HEK293 (cell line): ENCODE results near the gene MOB2.
A peak's percentile ranks its signal among the peaks of the same experiment; 100 is the strongest.

Source experiments
- CTCF ChIA-PET: fragments of 350-600 bp; formaldehyde crosslinking; extraction: SDS; loops from one replicate; lab custom pipeline; 2021; ENCODE audit warnings: antibody characterized with exemption; lab: Yijun Ruan, JAX
- POLR2A ChIA-PET: fragments of 300-600 bp; formaldehyde crosslinking; extraction: SDS; loops from one replicate; lab custom pipeline; 2020; ENCODE audit warnings: antibody characterized with exemption, inconsistent platforms; lab: Yijun Ruan, JAX
- H3K27ac ChIP-seq: fragments of 200-500 bp; sonication (Bioruptor generic); 2 replicates; pipeline ENCODE4 v1.5.1; 2014; ENCODE audit warnings: low read depth, low read length, control low read depth, inconsistent platforms; ENCODE audit errors: extremely low read depth
- H3K36me3 ChIP-seq, 2 experiments: fragments of 200-500 bp in 1 of 2; sonication (Bioruptor generic) in 1 of 2; 1 replicate in 1 of 2; 2 replicates in 1 of 2; pipeline ENCODE4 v1.5.1; 2014 to 2017; ENCODE audit warnings: inconsistent platforms in 2 of 2, low read length in 2 of 2; ENCODE audit not compliant: control insufficient read depth in 2 of 2, insufficient read depth in 1 of 2
- H3K4me1 ChIP-seq: fragments of 200-500 bp; sonication (Bioruptor generic); 2 replicates; pipeline ENCODE4 v1.5.1; 2014; ENCODE audit warnings: mild to moderate bottlenecking, low read length, inconsistent platforms; ENCODE audit not compliant: control insufficient read depth, insufficient read depth
- H3K4me3 ChIP-seq: 2 replicates; pipeline ENCODE4 v1.5.1; 2011; ENCODE audit warnings: low read depth, mild to moderate bottlenecking, control low read depth, low read length, moderate library complexity
- H3K9me3 ChIP-seq: fragments of 200-500 bp; sonication (Bioruptor generic); 2 replicates; pipeline ENCODE4 v1.5.1; 2014; ENCODE audit warnings: low read depth, low read length, inconsistent platforms; ENCODE audit not compliant: control insufficient read depth, insufficient read depth
- EGR2 ChIP-seq: fragments of 450-650 bp; formaldehyde crosslinking; IDR thresholded peaks from 2 replicates; pipeline ENCODE4 v1.5.1; 2016; ENCODE audit warnings: low read depth, missing biosample characterization, missing genetic modification characterization
- GLIS2 ChIP-seq: fragments of 450-650 bp; formaldehyde crosslinking; IDR thresholded peaks from 2 replicates; pipeline ENCODE4 v1.5.1; 2016; ENCODE audit warnings: missing biosample characterization, missing genetic modification characterization
- HOXC10 ChIP-seq: sonication (generic); formaldehyde crosslinking; IDR thresholded peaks from 2 replicates; pipeline ENCODE4 v1.8.1; 2023; ENCODE audit warnings: mild to moderate bottlenecking, missing genetic modification reagents
- ZFHX2 ChIP-seq: fragments of 450-650 bp; formaldehyde crosslinking; conservative IDR thresholded peaks from 2 replicates; pipeline ENCODE4 v1.5.1; 2016; ENCODE audit warnings: missing biosample characterization, missing genetic modification characterization
- ZIC2 ChIP-seq: fragments of 450-650 bp; formaldehyde crosslinking; IDR thresholded peaks from 2 replicates; pipeline ENCODE4 v1.5.1; 2016; ENCODE audit warnings: missing biosample characterization, missing genetic modification characterization
- ZNF157 ChIP-seq: fragments of 450-650 bp; formaldehyde crosslinking; IDR thresholded peaks from 2 replicates; pipeline ENCODE4 v1.5.1; 2016; ENCODE audit warnings: missing biosample characterization, missing genetic modification characterization
- ZNF184 ChIP-seq: fragments of 450-650 bp; IDR thresholded peaks from 2 replicates; pipeline ENCODE4 v1.5.1; 2018; ENCODE audit warnings: missing biosample characterization, mild to moderate bottlenecking, missing genetic modification characterization
- ZNF510 ChIP-seq: fragments of 450-650 bp; formaldehyde crosslinking; IDR thresholded peaks from 2 replicates; pipeline ENCODE4 v1.5.1; 2018; ENCODE audit warnings: mild to moderate bottlenecking, missing genetic modification characterization, missing biosample characterization; ENCODE audit not compliant: insufficient replicate concordance
- ZNF561 ChIP-seq: fragments of 450-650 bp; IDR thresholded peaks from 2 replicates; pipeline ENCODE4 v1.5.1; 2018; ENCODE audit warnings: missing biosample characterization, missing genetic modification characterization, borderline replicate concordance
- ZNF610 ChIP-seq: fragments of 450-650 bp; formaldehyde crosslinking; IDR thresholded peaks from 2 replicates; pipeline ENCODE4 v1.5.1; 2016; ENCODE audit warnings: missing biosample characterization, missing genetic modification characterization, borderline replicate concordance
- ZNF621 ChIP-seq: fragments of 450-650 bp; formaldehyde crosslinking; IDR thresholded peaks from 2 replicates; pipeline ENCODE4 v1.5.1; 2017; ENCODE audit warnings: missing biosample characterization, missing genetic modification characterization
- ZNF747 ChIP-seq: fragments of 450-650 bp; formaldehyde crosslinking; IDR thresholded peaks from 2 replicates; pipeline ENCODE4 v1.5.1; 2016; ENCODE audit warnings: missing biosample characterization, missing genetic modification characterization
- ZNF830 ChIP-seq: fragments of 450-650 bp; IDR thresholded peaks from 2 replicates; pipeline ENCODE4 v1.5.0; 2018; ENCODE audit warnings: missing biosample characterization, missing genetic modification characterization, low read depth, mild to moderate bottlenecking, moderate library complexity
- TF ChIP-seq, protein P1 (sequence below): fragments of 450-650 bp; formaldehyde crosslinking; IDR thresholded peaks from 2 replicates; pipeline ENCODE4 v1.5.0; 2017; ENCODE audit warnings: missing biosample characterization, missing genetic modification characterization, borderline replicate concordance
- TF ChIP-seq, protein P2 (sequence below): fragments of 450-650 bp; formaldehyde crosslinking; IDR thresholded peaks from 2 replicates; pipeline ENCODE4 v1.5.1; 2017; ENCODE audit warnings: missing biosample characterization, missing genetic modification characterization

The MOB2 gene

DNA sequence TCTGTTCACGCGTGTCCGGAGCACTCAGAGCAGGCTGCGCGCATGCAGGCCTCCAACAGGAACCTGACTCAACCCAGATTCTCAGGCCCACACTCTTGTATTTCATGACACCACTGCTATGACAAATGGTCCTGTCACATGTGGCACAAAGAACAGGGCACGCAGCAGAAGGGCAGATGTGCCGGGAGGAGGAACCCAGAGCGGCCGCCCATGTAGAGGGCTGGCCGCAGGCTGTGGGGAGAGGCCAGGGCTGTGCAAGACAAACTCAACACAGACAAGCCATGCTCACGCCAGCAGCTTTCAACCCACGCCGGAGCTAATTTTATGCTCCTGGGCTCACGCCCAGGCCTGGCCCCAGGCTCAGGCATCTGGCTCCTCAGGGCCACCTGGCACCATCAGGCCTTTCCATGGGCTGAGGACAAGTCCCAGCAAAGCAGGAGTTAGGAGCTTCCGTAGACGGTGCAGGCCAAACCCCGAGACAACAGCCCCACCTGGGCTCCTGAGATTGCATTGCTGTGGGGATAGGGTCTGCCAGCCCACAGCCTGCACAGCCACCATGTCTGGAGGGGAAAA lies 45.5 kb upstream of the MOB2 start:
- Histone ChIP-seq H3K36me3 (peaks cover 0 to 30% of the 10 kb centered on the region in 2 experiments; a peak in 1 of 3 replicates), H3K4me1 (no peaks in the 10 kb centered on the region), H3K4me3 (no peak overlapping the region), H3K27ac (no peak overlapping the region), H3K9me3 (no peaks in the 10 kb centered on the region)
- no peak for TF ChIP-seq ZNF830
- no peak for TF ChIP-seq ZNF157 (tag by site-specific recombination)
- TF ChIP-seq ZNF747 (tag by site-specific recombination): no peak
- TF ChIP-seq, protein P1, sequence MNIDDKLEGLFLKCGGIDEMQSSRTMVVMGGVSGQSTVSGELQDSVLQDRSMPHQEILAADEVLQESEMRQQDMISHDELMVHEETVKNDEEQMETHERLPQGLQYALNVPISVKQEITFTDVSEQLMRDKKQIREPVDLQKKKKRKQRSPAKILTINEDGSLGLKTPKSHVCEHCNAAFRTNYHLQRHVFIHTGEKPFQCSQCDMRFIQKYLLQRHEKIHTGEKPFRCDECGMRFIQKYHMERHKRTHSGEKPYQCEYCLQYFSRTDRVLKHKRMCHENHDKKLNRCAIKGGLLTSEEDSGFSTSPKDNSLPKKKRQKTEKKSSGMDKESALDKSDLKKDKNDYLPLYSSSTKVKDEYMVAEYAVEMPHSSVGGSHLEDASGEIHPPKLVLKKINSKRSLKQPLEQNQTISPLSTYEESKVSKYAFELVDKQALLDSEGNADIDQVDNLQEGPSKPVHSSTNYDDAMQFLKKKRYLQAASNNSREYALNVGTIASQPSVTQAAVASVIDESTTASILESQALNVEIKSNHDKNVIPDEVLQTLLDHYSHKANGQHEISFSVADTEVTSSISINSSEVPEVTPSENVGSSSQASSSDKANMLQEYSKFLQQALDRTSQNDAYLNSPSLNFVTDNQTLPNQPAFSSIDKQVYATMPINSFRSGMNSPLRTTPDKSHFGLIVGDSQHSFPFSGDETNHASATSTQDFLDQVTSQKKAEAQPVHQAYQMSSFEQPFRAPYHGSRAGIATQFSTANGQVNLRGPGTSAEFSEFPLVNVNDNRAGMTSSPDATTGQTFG (tag by site-specific recombination): no peak
- ChIA-PET CTCF (interaction anchor here (0.8 to 1.2 kb wide), 2 partner anchors 14 to 97 kb away, joined by 3 to 5 read pairs; partner anchors contain the start of gene KRTAP5-5), POLR2A (no interaction called here)

DNA sequence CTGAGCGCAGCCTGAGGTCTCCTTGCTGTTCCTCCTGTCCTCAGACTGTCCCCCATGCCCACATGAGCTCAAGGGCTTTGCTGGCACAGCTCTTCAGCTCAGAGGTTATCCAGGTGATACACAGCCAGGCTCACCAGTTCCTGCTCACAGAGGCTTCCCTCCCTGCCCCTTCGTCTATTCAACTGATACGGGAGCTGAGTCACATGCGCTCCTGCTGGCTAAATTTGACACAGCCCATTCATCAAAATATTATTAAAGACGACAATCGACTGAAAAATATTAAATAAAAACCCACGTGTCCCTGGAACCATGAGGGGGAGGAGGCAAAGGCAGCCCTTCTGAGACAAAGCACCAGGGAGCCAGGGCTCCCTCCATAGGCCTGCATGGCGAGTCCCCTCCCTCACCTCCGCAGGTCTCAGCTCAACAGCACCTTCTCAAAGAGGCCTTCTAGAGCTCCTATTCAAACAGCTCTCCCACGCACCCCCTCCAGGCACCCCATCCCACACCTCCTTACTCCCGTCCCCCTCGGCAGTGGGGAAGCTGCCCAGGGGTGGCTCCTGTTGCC lies 45.0 kb upstream of the MOB2 start:
- no peak overlapping the region for H3K4me3 ChIP-seq
- no peak for TF ChIP-seq ZNF184 (tag by site-specific recombination)
- TF ChIP-seq ZIC2: no peak
- TF ChIP-seq ZNF510: no peak
- 0 out of 2 replicates have a peak, but pooled peaks have one; percentile 28 for TF ChIP-seq ZFHX2 (tag by site-specific recombination)
- no peak for TF ChIP-seq ZNF610 (tag by site-specific recombination)
- no peak for TF ChIP-seq ZNF621 (tag by site-specific recombination)
- no peak for TF ChIP-seq ZNF561 (tag by site-specific recombination)
- TF ChIP-seq, protein P2, sequence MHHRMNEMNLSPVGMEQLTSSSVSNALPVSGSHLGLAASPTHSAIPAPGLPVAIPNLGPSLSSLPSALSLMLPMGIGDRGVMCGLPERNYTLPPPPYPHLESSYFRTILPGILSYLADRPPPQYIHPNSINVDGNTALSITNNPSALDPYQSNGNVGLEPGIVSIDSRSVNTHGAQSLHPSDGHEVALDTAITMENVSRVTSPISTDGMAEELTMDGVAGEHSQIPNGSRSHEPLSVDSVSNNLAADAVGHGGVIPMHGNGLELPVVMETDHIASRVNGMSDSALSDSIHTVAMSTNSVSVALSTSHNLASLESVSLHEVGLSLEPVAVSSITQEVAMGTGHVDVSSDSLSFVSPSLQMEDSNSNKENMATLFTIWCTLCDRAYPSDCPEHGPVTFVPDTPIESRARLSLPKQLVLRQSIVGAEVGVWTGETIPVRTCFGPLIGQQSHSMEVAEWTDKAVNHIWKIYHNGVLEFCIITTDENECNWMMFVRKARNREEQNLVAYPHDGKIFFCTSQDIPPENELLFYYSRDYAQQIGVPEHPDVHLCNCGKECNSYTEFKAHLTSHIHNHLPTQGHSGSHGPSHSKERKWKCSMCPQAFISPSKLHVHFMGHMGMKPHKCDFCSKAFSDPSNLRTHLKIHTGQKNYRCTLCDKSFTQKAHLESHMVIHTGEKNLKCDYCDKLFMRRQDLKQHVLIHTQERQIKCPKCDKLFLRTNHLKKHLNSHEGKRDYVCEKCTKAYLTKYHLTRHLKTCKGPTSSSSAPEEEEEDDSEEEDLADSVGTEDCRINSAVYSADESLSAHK: no peak
- no peak for TF ChIP-seq GLIS2 (tag by site-specific recombination)
- 0 out of 2 replicates have a peak, but pooled peaks have one; percentile 9 for TF ChIP-seq EGR2 (tag by site-specific recombination)
- ChIA-PET POLR2A (no interaction called here), CTCF (interaction anchor here (1.2 kb wide), 1 partner anchor 98 kb away, joined by 3 read pairs; the partner anchor contains the start of gene KRTAP5-5)
- no peaks in the 10 kb centered on the region for H3K9me3 ChIP-seq
- H3K4me1 ChIP-seq: no peaks in the 10 kb centered on the region
- H3K27ac ChIP-seq: no peak overlapping the region
- H3K36me3 ChIP-seq: peaks cover 0 to 30% of the 10 kb centered on the region in 2 experiments; a peak in 1 of 3 replicates

DNA sequence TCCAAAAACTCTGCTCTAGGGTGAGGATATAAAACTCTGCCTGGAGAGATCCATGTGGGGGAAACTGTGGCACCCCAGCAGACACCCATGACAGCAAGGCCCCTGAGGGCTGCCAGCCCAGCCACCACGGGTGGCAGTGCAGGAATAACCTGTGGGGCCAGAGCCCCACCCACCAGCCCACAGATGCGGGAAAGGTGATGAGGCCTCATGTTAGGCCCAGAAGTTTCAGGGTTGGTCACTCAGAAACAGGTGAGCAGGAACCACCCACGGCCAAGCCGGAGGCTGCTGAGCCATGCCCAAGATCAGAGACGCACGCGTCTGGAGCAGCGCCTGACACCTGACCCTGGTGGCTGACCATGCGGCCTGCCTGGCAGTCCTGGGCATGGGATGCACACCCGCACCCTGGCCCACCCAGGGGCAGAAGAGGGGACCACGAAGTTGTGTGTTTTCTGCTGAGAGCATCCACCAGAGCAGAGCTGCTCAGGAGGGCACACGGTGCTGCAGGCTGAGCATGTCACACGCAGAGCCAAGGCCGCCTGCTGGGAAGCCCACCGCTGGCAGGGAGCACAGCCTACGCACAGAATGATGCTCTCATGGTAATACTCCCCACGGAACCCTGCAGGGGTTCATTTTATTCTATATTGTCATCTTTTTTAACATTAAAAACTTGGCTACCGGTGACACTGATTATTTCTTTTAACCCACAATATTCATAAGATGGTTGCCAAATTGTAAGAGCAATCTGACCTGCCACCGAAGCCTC lies 44.3 kb upstream of the MOB2 start:
- ChIA-PET POLR2A (no interaction called here), CTCF (no interaction called here)
- Histone ChIP-seq H3K4me1 (no peaks in the 10 kb centered on the region), H3K36me3 (peaks cover 0 to 30% of the 10 kb centered on the region in 2 experiments; a peak in 1 of 3 replicates), H3K9me3 (no peaks in the 10 kb centered on the region), H3K4me3 (no peak overlapping the region), H3K27ac (no peak overlapping the region)
- no peak for TF ChIP-seq HOXC10 (CRISPR knock-in tag)
- peak; percentile 49 for TF ChIP-seq ZIC2
